Activated CD4-positive, alpha-beta T cell treated with anti-CD3 and anti-CD28 coated beads for 1 hour (primary cell): ENCODE data around the gene CTAGE6.
"Not testable (repeated sequence)": the region's sequence is repeated elsewhere in the genome, so short reads cannot be mapped to it uniquely, and the experiment has no call there.

ENCODE experiments used
- DNase-seq: peaks from one replicate; pipeline ENCODE4 v3.0.0-alpha.2; 2020

CTAGE6 gene

GRCh38 chr7:143715543-143716193 is 41.8 kb downstream of the CTAGE6 start:
- DNase-seq: not testable (repeated sequence)

DNA sequence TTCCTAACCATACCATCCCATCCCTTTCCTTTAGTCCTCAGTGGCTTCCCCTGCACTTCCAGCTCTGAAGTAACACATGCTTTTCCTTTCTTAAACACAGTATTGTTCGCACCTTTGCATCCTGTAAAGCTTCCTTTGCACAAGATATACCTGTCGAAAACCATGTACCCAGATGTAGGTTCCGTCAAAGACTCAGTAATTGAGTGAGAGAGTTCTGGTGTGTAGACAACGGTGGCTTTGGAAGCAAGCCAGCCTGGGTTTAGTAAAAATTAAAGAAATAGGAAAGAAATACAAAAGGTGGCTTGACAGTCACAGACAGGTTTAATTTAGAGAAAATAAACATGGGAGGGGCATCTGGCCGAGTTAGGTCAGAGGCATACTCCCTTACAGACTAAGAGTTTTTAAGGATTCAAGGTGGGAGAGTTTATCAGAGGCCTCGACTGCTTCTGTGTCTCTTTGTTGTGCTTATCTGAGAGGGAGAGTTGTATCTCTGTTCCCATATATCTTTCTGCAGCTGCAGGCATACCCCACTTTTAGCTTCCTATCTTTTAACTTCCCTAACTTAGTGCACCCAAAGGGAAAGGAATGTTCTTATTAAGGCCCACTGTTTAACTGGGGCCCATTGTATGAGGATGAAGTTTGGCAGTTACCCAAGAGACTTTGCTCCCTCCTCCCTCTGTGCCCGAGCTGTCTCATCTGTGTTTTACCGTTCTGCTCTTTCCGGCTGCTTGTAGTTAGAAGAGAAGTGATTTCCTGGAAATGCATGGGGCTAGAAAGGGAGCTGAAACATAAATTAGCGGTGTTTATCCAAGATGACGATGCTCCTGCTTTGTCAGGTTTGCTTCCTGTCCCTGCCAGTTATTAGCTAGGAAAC is 42.7 kb downstream of the CTAGE6 start:
- DNase-seq: not testable (repeated sequence)

GRCh38 chr7:143712381-143712780 is 45.1 kb downstream of the CTAGE6 start:
- not testable (repeated sequence) for DNase-seq

DNA sequence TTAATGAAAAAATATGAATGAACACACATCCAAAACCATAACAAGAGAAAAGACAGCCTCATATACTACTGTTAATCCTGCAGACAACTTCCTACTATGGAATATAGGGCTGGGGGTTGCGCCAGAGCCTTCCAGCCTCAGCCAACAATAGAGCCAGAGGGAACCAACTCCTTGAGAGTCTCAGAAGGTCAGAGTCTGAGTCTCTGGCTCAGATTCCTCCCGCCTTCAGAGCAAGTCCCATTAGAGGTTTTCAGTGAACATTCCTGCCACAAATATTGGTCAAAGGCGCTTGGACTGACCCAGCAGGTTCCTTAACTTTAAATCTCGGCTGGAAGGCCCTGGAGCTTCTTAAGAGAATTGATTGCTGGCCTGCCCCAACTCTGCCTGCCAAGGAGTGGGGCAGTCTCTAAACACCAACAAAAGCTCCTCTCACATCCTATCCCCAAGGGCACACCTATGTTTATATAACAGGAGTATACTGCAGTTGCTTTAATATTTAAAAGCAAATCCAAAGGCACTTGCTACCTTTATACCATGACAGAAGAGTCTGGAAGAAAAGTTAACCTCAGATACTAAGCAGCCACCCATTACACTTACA is 45.7 kb downstream of the CTAGE6 start:
- DNase-seq: not testable (repeated sequence)

DNA sequence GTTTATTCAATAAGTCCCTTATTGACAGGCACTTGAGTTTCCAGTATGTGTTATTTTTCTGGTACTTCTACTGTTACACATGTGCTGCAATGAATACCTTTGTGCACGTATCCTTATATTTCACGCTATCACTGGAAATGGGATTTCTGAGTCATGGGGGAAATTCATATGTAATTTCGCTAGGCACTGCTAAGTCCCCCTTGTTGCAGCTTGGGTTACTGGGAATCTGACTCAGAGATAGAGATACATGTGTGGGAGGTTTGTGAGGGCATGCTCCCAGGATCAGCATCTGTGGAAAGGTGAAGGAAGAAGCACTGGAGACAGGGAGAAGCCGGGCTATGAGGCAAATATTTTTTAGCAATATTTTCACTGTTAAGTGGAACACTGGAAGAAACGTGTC is 47.6 kb downstream of the CTAGE6 start:
- DNase-seq: not testable (repeated sequence)
